Measurements from ENCODE around the gene POM121.
"Not testable (repeated sequence)": the region's sequence is repeated elsewhere in the genome, so short reads cannot be mapped to it uniquely, and the experiment has no call there.

Gene POM121

DNA sequence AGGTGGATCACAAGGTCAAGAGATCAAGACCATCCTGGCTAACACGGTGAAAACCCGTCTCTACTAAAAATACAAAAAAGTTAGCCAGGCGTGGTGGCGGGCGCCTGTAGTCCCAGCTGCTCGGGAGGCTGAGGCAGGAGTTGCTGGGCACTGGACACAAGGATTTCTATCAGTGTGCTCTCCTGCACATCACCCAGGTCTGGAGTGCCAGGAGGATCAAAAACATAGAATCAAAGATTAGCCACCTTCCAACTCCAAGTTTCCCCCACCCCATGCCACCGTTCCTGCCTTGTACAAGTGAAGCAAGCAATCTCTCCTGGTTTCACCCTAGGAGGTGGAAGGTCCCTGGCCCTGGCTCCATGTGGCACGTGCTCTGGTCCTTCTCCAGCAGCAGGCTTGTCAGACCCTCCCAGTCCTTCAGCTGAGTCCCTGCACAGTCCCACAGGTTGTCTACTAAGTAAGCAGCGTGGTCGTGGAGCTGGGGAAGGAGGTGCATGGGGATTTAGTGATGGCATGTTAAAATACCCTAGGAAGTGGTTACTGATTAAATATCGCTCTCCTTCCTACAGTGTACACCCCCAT, 73.1 kb downstream of the POM121 start:
- DNase-seq = not testable (repeated sequence)
